Activated naive CD8-positive, alpha-beta T cell (primary cell): Measurements from ENCODE around the gene AFF3.
A peak's percentile ranks its signal among the peaks of the same experiment; 100 is the strongest.

ENCODE experiments used
- H3K27ac Mint-ChIP-seq: one replicate; pipeline ENCODE4 v1.8.0; 2021; ENCODE audit warnings: mixed read lengths
- H3K27me3 Mint-ChIP-seq: one replicate; pipeline ENCODE4 v1.8.0; 2021; ENCODE audit warnings: mixed read lengths
- H3K36me3 Mint-ChIP-seq: one replicate; pipeline ENCODE4 v1.8.0; 2021; ENCODE audit warnings: mixed read lengths
- H3K4me1 Mint-ChIP-seq: one replicate; pipeline ENCODE4 v1.8.0; 2021; ENCODE audit warnings: low read depth, mixed read lengths
- H3K4me3 Mint-ChIP-seq: one replicate; pipeline ENCODE4 v1.8.0; 2021; ENCODE audit warnings: mild to moderate bottlenecking, mixed read lengths
- H3K9me3 Mint-ChIP-seq: one replicate; pipeline ENCODE4 v1.8.0; 2021; ENCODE audit warnings: low read depth, mixed read lengths

The AFF3 gene

DNA sequence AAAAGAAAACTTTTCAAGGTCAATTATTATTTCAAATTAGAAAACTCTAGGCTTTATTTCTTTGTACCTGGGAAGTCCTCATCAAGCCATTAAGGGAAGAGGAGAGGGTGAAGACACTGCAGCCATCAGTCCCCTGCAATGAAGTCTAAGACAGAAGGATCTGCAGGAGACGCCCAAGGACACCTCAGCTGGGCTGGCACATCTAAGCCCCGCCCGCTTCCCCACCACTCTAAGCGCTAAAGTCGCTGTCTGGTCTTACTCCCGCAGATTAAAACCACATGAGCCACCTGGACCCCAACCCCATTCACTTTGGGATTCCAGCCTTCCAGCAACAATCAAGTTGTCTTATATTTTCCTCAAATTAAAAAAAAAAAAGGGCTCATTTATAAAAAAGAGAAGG, 104.4 kb downstream of the AFF3 start:
- Mint-ChIP-seq H3K4me1 (no peaks in the 10 kb centered on the region), H3K27me3 (no peaks in the 10 kb centered on the region), H3K27ac (no peak overlapping the region), H3K36me3 (no peaks in the 10 kb centered on the region), H3K9me3 (no peaks in the 10 kb centered on the region), H3K4me3 (no peak overlapping the region)

DNA sequence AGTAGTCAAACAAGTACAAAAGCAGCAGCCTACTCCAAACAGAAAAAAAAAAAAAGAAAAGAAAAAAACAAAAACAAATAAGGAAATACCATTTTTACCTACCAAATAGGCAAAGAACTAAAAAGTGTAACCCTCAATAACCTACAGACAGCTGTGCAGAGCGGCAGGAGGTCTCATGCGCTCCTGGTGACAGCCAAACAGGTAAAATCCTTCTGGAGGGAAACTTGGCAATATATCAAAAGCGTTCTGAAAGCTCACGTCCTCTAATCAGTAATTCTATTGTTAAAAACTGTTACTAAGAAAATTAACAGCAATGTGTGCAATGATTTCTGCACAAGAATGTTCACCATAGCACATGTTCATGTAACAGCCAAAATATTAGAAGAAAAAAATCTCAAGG, 105.6 kb downstream of the AFF3 start:
- Mint-ChIP-seq H3K4me3 (no peak overlapping the region), H3K36me3 (no peaks in the 10 kb centered on the region), H3K27ac (no peak overlapping the region), H3K9me3 (no peaks in the 10 kb centered on the region), H3K4me1 (no peaks in the 10 kb centered on the region), H3K27me3 (no peaks in the 10 kb centered on the region)

DNA sequence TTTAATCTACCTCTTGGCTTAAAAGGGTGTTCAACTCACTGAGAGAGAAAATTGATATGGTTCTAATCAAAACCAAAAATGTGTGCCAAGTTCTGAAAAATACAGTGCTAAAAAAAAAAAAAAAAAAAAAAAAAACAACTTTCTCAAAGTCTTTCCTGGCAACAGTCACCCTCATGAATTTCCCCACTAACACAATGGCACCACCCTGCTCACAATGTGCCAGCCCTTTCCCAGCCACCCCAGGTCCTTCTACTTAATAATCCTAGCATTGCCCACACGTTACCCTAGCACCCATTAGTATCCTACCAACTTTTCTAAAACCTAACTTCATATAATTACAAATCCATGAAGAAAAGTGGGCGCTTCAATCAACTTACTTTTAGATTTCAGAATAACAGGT, 106.4 kb downstream of the AFF3 start:
- H3K36me3 Mint-ChIP-seq: no peaks in the 10 kb centered on the region
- no peak overlapping the region for H3K4me3 Mint-ChIP-seq
- H3K27me3 Mint-ChIP-seq: no peaks in the 10 kb centered on the region
- H3K4me1 Mint-ChIP-seq: no peaks in the 10 kb centered on the region
- H3K27ac Mint-ChIP-seq: no peak overlapping the region
- no peaks in the 10 kb centered on the region for H3K9me3 Mint-ChIP-seq

DNA sequence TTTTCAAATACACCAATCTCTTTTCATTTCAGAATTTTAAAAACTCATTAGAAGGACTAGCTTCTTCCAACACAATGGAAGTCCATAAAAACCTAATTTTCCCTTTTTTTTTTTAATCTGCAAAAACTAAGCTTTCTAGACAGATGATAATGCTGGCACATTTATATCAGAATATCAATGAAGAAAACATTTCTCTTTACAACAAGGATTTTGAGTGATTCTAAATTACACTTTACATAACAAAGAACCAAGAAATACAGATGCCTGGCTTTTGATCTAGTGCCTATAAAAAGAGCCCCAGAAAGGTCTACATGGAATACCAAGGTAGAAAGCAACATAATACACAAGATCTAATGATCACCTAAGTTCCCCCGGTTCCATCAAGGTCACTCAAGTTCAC, 108.0 kb downstream of the AFF3 start:
- no peak overlapping the region for H3K27ac Mint-ChIP-seq
- H3K36me3 Mint-ChIP-seq: no peaks in the 10 kb centered on the region
- H3K9me3 Mint-ChIP-seq: peaks cover 3% of the 10 kb centered on the region
- H3K4me3 Mint-ChIP-seq: no peak overlapping the region
- no peaks in the 10 kb centered on the region for H3K27me3 Mint-ChIP-seq
- H3K4me1 Mint-ChIP-seq: no peaks in the 10 kb centered on the region

DNA sequence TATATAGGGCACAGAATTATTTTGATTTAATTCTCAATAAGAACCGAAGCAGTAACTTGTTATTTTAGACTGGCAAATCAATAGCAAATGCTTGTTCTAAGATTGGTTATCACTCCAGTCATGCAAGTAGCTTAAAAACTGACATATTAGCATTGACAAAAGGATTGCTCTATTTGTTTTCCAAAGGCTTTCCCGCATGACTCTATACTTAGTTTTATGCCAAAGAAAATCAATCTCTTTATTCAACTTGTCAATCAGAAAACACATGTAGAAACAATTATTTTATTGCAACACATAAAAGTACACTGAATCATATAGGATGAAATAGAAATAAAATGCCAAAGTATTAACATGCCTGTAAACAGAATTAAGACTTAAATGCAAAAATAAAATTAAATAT, 108.4 kb downstream of the AFF3 start:
- peaks cover 3% of the 10 kb centered on the region for H3K9me3 Mint-ChIP-seq

DNA sequence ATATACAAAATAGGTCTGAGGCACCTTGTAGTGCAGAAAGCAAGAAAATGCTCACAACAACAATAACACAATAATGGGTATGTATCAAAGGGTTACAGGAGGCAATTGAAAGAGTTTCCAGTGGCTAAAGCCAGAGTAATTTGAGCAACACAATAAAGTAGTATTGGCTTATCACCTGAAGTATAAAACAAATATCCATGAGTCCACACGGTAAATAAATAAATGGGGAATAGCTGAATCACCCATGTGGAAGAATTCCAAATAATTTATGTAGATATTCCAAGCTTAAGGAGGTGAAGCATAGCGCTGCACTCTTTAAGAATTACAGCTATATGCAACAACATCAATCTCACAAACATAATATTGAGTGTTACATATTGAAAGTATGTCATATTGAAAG, 110.8 kb downstream of the AFF3 start:
- Mint-ChIP-seq H3K27ac (no peak overlapping the region), H3K9me3 (peaks cover 3% of the 10 kb centered on the region)

More for the DNA sequence above, 108.4 kb downstream of the AFF3 start:
- H3K4me1 Mint-ChIP-seq: no peaks in the 10 kb centered on the region
- no peaks in the 10 kb centered on the region for H3K27me3 Mint-ChIP-seq
- no peaks in the 10 kb centered on the region for H3K36me3 Mint-ChIP-seq
- no peak overlapping the region for H3K4me3 Mint-ChIP-seq
- H3K27ac Mint-ChIP-seq: no peak overlapping the region

DNA sequence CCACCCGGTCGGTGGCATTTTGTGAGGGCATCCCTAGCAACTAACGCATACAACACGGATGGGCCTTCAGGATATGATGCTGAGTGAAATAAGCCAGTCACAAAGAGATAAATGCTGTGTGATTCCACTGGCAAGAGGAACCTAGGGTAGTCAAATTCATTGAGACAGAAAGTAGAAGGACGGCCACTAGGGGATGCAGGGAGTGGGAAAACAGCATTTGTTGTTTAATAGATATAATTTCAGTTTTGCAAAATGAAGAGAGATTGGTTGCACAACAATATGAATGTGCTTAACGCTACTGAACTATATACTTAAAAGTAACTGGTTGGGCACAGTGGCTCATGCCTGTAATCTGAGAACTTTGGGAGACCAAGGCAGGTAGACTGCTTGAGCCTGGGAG, 112.9 kb downstream of the AFF3 start:
- H3K27ac Mint-ChIP-seq: no peak overlapping the region

More for the DNA sequence above, 110.8 kb downstream of the AFF3 start:
- Mint-ChIP-seq H3K27me3 (no peaks in the 10 kb centered on the region), H3K4me1 (no peaks in the 10 kb centered on the region), H3K36me3 (no peaks in the 10 kb centered on the region), H3K4me3 (no peak overlapping the region)

DNA sequence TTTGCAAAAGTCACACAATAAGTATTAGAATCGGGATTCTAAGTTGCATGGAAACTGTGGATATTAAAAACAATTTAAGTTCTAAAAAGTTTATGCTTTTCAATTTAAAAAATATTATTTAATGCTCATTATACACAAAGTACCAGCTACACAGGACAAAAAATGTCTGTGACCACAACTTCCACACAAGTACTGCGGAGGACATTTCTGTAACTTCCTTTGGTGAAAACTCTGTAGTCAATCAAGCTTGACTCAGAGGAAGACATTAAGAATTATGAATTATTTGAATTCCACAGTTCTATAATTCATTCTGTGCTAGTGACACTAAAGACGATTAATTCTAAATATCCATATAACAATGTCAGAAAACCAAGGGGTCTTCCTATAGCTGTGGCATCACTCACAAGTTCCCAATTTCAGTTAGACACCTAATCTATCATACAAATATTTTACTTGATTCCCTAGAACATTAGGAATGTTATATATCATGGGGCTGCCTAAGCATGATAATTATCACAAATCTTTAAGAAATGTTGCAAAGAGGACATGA, 120.5 kb downstream of the AFF3 start:
- Mint-ChIP-seq H3K9me3 (no peaks in the 10 kb centered on the region), H3K36me3 (no peaks in the 10 kb centered on the region), H3K4me3 (no peak overlapping the region), H3K27ac (no peak overlapping the region), H3K4me1 (no peaks in the 10 kb centered on the region), H3K27me3 (peaks cover 1% of the 10 kb centered on the region)

More for the DNA sequence above, 112.9 kb downstream of the AFF3 start:
- Mint-ChIP-seq H3K9me3 (peaks cover 3% of the 10 kb centered on the region), H3K4me1 (no peaks in the 10 kb centered on the region), H3K36me3 (no peaks in the 10 kb centered on the region), H3K4me3 (no peak overlapping the region), H3K27me3 (no peaks in the 10 kb centered on the region)

DNA sequence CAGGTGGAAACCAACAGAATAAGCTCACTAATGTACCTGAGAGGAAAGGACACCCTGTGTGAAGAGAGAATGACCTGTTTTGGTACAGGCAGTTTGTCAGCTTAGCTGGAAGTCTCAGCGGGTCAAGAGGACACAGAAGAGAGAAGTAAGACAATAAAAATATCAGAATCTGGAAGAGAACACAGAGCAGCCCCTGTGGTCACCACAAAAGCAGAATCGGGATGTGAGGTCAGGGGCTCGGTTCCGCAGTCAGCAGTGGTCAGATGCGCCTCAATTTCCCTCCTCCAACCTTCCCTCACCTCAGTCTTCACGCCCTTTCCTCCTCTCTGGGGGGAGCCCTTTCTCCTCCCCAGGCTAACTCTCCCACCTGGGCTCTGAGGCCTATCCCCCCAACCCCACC, 122.9 kb downstream of the AFF3 start:
- H3K4me3 Mint-ChIP-seq: no peak overlapping the region
- peaks cover 1% of the 10 kb centered on the region for H3K27me3 Mint-ChIP-seq
- no peaks in the 10 kb centered on the region for H3K36me3 Mint-ChIP-seq
- H3K4me1 Mint-ChIP-seq: no peaks in the 10 kb centered on the region
- no peaks in the 10 kb centered on the region for H3K9me3 Mint-ChIP-seq
- H3K27ac Mint-ChIP-seq: peak overlapping the region; percentile 16

DNA sequence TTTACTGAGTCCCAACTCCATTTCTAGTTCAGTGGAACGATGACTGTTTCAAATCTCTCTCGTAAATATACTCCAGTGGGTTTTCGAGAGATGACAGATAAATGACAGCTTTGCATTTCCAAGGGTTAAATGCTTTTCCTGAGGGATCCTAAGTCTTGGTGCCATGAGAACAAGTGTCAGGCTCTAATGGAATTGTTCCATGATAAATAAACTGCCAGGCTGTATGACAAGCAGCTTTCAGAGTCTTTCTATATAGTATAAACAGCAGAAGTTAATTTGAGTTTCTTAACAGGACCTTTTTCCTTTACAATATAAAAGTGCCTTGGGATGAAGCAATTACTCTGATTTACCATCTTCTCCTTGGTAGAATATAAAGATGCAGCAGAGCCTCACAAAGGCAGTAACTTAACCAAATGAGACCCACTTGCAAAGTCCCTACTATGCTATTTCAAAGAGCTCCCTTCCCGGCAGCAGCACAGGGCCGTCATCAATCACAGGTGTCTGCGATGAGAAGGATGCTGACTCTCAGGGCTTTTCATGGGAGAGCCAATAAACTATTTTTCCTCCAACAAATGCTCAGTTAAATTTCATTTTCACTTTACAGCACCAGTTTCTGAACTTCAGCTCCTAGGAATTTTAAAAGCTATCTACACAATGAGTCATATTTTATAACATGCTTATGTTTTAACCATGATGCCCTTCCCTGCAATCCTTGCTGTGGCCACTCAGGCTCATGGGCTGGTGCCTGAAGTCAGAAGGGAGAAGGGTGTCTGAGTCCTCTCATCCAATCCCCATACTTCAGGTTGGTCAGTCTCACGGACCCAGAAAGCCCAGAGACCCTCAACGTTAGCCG, 123.8 kb downstream of the AFF3 start:
- peaks cover 1% of the 10 kb centered on the region for H3K27me3 Mint-ChIP-seq
- no peaks in the 10 kb centered on the region for H3K36me3 Mint-ChIP-seq
- H3K4me1 Mint-ChIP-seq: no peaks in the 10 kb centered on the region
- H3K4me3 Mint-ChIP-seq: no peak overlapping the region
- H3K9me3 Mint-ChIP-seq: no peaks in the 10 kb centered on the region
- H3K27ac Mint-ChIP-seq: no peak overlapping the region

DNA sequence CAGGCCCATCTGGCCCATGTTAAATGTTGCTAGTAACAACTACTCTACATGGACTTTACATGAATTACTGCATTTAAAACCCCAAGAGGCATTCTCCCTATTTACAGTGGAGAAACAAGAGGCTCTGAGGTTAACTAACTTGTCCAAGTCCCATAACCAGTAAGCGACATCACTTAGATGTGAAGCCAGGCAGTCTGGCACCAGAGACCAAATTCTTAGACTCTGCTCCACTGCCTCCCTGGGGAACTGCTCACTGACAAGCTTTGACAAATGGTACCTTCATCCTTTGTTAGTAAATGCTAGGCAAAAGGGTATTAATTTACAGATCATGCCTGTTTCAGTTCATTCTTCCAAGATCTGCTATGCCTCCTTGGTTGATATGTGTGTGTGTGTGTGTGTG, 124.8 kb downstream of the AFF3 start:
- Mint-ChIP-seq H3K4me1 (no peaks in the 10 kb centered on the region), H3K27ac (no peak overlapping the region), H3K9me3 (no peaks in the 10 kb centered on the region), H3K36me3 (no peaks in the 10 kb centered on the region), H3K4me3 (no peak overlapping the region), H3K27me3 (no peaks in the 10 kb centered on the region)

DNA sequence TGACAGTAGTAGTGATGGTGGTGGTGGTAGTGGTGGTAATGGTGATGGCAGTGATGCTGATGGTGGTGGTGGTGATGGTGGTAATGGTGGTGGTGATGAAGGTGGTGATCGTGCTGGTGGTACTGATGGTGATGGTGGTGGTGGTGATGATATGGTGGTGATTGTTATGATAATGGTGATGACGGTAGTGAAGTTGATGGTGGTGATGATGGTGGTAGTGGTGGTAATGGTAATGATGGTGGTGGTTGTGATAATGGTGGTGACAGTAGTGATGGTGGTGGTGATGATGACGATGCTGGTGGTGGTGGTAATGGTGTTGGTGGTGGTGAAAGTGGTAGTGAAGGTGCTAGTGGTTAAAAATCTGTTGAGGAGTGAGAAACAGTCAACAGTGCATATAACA, 125.6 kb downstream of the AFF3 start:
- H3K4me1 Mint-ChIP-seq: no peaks in the 10 kb centered on the region
- H3K36me3 Mint-ChIP-seq: no peaks in the 10 kb centered on the region
- H3K27me3 Mint-ChIP-seq: no peaks in the 10 kb centered on the region
- H3K4me3 Mint-ChIP-seq: no peak overlapping the region
- H3K9me3 Mint-ChIP-seq: no peaks in the 10 kb centered on the region
- no peak overlapping the region for H3K27ac Mint-ChIP-seq

DNA sequence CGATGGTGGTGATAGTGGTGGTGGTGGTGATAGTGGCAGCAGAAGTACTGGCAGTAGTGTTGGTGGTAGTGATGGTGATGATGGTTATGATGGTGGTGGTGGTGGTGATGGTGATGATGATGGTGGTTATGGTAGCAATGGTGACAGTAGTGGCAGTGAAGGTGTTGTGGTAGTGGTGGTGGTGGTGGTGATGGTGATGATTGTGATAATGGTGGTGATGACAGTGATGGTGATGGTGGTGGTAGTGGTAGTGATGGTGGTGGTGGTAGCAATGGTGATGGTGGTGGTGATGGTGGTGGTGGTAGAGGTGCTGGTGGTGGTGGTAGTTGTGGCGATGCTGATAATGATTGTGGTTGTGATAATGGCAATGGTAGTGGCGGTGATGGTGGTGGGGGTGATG, 126.5 kb downstream of the AFF3 start:
- Mint-ChIP-seq H3K9me3 (no peaks in the 10 kb centered on the region), H3K36me3 (no peaks in the 10 kb centered on the region), H3K27ac (no peak overlapping the region), H3K4me3 (no peak overlapping the region), H3K27me3 (no peaks in the 10 kb centered on the region), H3K4me1 (no peaks in the 10 kb centered on the region)

DNA sequence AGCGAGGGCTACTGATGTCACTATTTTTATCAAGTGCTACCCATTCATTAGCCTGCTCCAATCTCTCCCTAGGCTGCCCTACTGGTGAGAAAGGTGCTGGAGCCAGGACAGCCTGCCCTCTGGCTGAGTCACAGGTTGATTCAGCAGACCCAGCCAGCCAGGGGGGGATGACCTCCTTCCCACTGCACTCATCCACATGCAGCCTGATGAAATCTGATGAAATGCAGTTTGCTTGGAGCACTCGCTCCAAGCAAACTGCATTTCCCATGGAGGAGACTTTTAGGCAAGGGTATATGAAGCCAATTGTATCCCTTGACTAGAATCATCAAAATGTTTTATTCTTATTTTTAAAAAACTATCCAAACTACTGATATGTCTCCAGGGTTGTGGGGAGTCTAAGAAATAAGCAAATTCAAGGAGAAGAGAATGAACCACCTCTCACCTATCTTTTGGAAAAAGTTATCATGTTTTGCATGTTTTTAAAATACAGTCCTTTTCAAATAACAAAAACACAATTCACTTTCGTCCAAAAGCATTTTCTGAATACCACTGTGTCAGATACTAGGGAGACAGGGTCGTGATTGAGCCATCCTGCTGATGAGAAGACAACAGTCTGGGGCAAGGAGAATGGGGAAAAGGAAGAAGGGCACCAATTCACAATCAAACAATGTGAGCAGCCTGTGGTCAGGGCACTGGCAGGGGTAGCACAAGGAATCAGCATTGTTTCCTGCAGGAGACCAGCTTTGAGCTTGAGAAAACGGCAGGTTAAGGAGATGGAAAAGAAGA, 128.3 kb downstream of the AFF3 start:
- H3K27me3 Mint-ChIP-seq: no peaks in the 10 kb centered on the region
- no peaks in the 10 kb centered on the region for H3K4me1 Mint-ChIP-seq
- no peaks in the 10 kb centered on the region for H3K36me3 Mint-ChIP-seq
- no peak overlapping the region for H3K4me3 Mint-ChIP-seq
- H3K27ac Mint-ChIP-seq: no peak overlapping the region
- no peaks in the 10 kb centered on the region for H3K9me3 Mint-ChIP-seq

DNA sequence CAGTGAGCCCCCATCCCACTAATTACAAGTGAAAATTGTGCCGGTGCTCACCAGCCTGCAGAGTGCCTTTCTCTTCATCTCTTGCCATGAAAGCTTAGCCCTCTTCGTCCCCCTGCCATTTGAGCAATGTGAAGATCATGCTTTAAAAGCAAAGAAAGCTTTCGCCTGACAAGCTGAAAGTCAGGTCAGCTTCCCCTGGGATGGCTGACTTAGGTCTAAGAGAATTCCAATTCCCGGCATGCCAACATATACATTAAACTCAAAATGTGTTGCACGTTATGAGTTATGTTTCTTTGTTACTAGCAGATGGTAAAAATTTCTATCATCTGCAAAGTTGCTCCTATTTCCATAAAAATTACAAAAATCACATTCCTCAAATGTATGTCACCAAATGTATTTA, 129.8 kb downstream of the AFF3 start:
- Mint-ChIP-seq H3K9me3 (no peaks in the 10 kb centered on the region), H3K4me1 (no peaks in the 10 kb centered on the region), H3K36me3 (no peaks in the 10 kb centered on the region), H3K27ac (no peak overlapping the region), H3K27me3 (no peaks in the 10 kb centered on the region), H3K4me3 (no peak overlapping the region)
